GM12878 (cell line): ENCODE results near the gene LRIT2. TPM values are rescaled to one million over a fixed set of nuclear protein-coding genes. Genes with fewer than 3 reads are reported as not detected.

Experiments
- ATAC-seq: fragments of 200-7000 bp; cut with Tn5 transposase; 3 replicates; pipeline ENCODE4 v1.9.1; 2020; ENCODE audit warnings: mild to moderate bottlenecking, moderate library complexity
- BruUV-seq: library from RNA; stranded (reverse); fragments of 400-500 nt; replicated peaks from 2 replicates; lab custom pipeline; 2021; lab: Mats Ljungman, UMichigan
- CTCF ChIA-PET: fragments of 300-600 bp; sonication (Branson Sonifier 250); formaldehyde crosslinking; extraction: SDS; loops from one replicate; lab custom pipeline; 2021; ENCODE audit warnings: inconsistent platforms; lab: Yijun Ruan, JAX
- POLR2A ChIA-PET: fragments of 350-600 bp; formaldehyde crosslinking; extraction: SDS; loops from one replicate; lab custom pipeline; 2021; ENCODE audit warnings: inconsistent platforms; lab: Charles Lee
- RAD21 ChIA-PET: fragments of 300-600 bp; sonication (Branson Sonifier 250); formaldehyde crosslinking; loops from one replicate; lab custom pipeline; 2023; ENCODE audit warnings: antibody characterized with exemption; ENCODE audit not compliant: unreplicated experiment; lab: Charles Lee
- SMC1A ChIA-PET: fragments of 300-600 bp; sonication (Branson Sonifier 250); formaldehyde crosslinking; loops from one replicate; lab custom pipeline; 2023; ENCODE audit not compliant: unreplicated experiment, uncharacterized antibody; lab: Charles Lee
- DNase-seq: peaks from one replicate; pipeline ENCODE4 v3.0.0-alpha.2; 2011; ENCODE audit warnings: low read depth, low spot score
- FAIRE-seq: peaks from 3 replicates; lab custom pipeline; 2011; peaks lifted over from hg19 to GRCh38; lab: Jason Lieb, UNC
- H2AFZ ChIP-seq: 2 replicates; pipeline ENCODE4 v1.6.0; 2011; ENCODE audit warnings: low read depth, low read length, control low read depth; ENCODE audit not compliant: control insufficient read depth
- H3K27ac ChIP-seq: 2 replicates; pipeline ENCODE4 v1.5.1; 2011; ENCODE audit warnings: control low read depth; ENCODE audit not compliant: control insufficient read depth, insufficient read depth
- H3K27me3 ChIP-seq, 2 experiments: replicated peaks in 1 of 2; 2 replicates each; pipeline versions ENCODE4 v1.6.0 to v1.6.1; 2011; ENCODE audit warnings: low read length in 1 of 2; ENCODE audit not compliant: control insufficient read depth in 2 of 2, insufficient read depth in 2 of 2
- H3K36me3 ChIP-seq, 2 experiments: 2 replicates each; pipeline ENCODE4 v1.5.1; 2011; ENCODE audit warnings: low read length in 1 of 2; ENCODE audit not compliant: control insufficient read depth in 2 of 2, insufficient read depth in 2 of 2
- H3K4me1 ChIP-seq: 2 replicates; pipeline ENCODE4 v1.6.1; 2011; ENCODE audit warnings: mild to moderate bottlenecking, low read length, moderate library complexity, mixed read lengths; ENCODE audit not compliant: control insufficient read depth, insufficient read depth
- H3K4me2 ChIP-seq: 2 replicates; pipeline ENCODE4 v1.6.0; 2011; ENCODE audit warnings: control low read depth; ENCODE audit not compliant: control insufficient read depth, insufficient read depth
- H3K4me3 ChIP-seq: fragments of 200-600 bp; sonication (generic); 2 replicates; pipeline ENCODE4 v1.5.1; 2016
- H3K79me2 ChIP-seq: 2 replicates; pipeline ENCODE4 v1.6.0; 2011; ENCODE audit warnings: low read length; ENCODE audit not compliant: control insufficient read depth, insufficient read depth
- H3K9ac ChIP-seq: 2 replicates; pipeline ENCODE4 v1.8.0; 2011; ENCODE audit warnings: low read length, control low read depth, mixed read lengths; ENCODE audit not compliant: control insufficient read depth, insufficient read depth
- H3K9me3 ChIP-seq: replicated peaks from 3 replicates; pipeline ENCODE4 v1.5.1; 2011; ENCODE audit warnings: mild to moderate bottlenecking, low read length; ENCODE audit not compliant: control insufficient read depth, insufficient read depth
- H4K20me1 ChIP-seq: 2 replicates; pipeline ENCODE4 v1.6.0; 2011; ENCODE audit not compliant: control insufficient read depth, insufficient read depth
- EGR1 ChIP-seq, 2 experiments: IDR thresholded peaks; 1 replicate in 1 of 2; 2 replicates in 1 of 2; pipeline ENCODE4 v1.6.1; 2011 to 2012; ENCODE audit warnings: low read depth in 2 of 2, low read length in 2 of 2, borderline replicate concordance in 1 of 2, mild to moderate bottlenecking in 1 of 2, moderate library complexity in 1 of 2
- HDAC2 ChIP-seq: fragments of 200-600 bp; sonication (generic); IDR thresholded peaks from 2 replicates; pipeline ENCODE4 v1.6.1; 2017
- MXI1 ChIP-seq: fragments of 150-350 bp; IDR thresholded peaks from 2 replicates; pipeline ENCODE4 v1.6.1; 2011; ENCODE audit warnings: low read depth, mild to moderate bottlenecking, inconsistent platforms, low read length, improper control_type of control experiment
- RAD21 ChIP-seq: IDR thresholded peaks from 2 replicates; pipeline ENCODE4 v1.6.1; 2011; ENCODE audit warnings: mild to moderate bottlenecking, low read depth, low read length, moderate library complexity; ENCODE audit not compliant: insufficient read depth
- SMC3 ChIP-seq: IDR thresholded peaks from 2 replicates; pipeline ENCODE4 v1.6.1; 2011; ENCODE audit warnings: low read length, improper control_type of control experiment, borderline replicate concordance
- ZBED1 ChIP-seq: IDR thresholded peaks from 2 replicates; pipeline ENCODE4 v1.6.1; 2016; ENCODE audit warnings: borderline replicate concordance
- WGBS: methylation state at CpG from one replicate; pipeline ENCODE4 v1.1.6; 2016; ENCODE audit warnings: low lambda C conversion rate; ENCODE audit not compliant: insufficient replicate concordance, insufficient coverage; ENCODE audit errors: missing lambda C conversion rate; 5-methylcytosine and 5-hydroxymethylcytosine counted together
- in situ Hi-C: fragments of 300-500 bp; cut with MboI; formaldehyde crosslinking; loops from 9 replicates; pipeline ENCODE4 v1.14.3; 2018; ENCODE audit warnings: mixed read lengths
- intact Hi-C: fragments of 100-400 bp; cut with micrococcal nuclease; formaldehyde crosslinking; loops from one replicate; pipeline ENCODE4 v1.14.2; 2022; ENCODE audit not compliant: unreplicated experiment
- polyA plus RNA-seq, 11 experiments: library from polyadenylated mRNA; depleted of rRNA in 4 of 11; unstranded in 6 of 11; stranded (reverse) in 5 of 11; fragments of >200 nt; fragmentation: Nextera tagmentation in 4 of 11; fragmentation: Illumina TruSeq in 1 of 11; extraction: Ambion mirVana in 4 of 11; extraction: Trizol in 1 of 11; gene quantifications; 1 replicate in 1 of 11; 2 replicates in 10 of 11; pipeline versions ENCODE4 v1.2.1 to v1.2.3, GENCODE V29; 2011 to 2016; ENCODE audit warnings: inconsistent platforms in 2 of 11, missing spikeins in 2 of 11, low read depth in 1 of 11
- total RNA-seq, 4 experiments: library from RNA; depleted of rRNA in 3 of 4; stranded (reverse); fragments of >200 nt in 3 of 4; fragmentation: Illumina TruSeq in 1 of 4; extraction: Trizol in 1 of 4; gene quantifications; 2 replicates each; pipeline versions ENCODE4 v1.2.1 to v1.2.3, GENCODE V29; 2013 to 2021
- TF ChIP-seq, protein P1 (sequence below), 3 experiments: IDR thresholded peaks in 2 of 3; conservative IDR thresholded peaks in 1 of 3; 2 replicates each; pipeline ENCODE4 v1.5.1; 2011; ENCODE audit warnings: low read depth in 3 of 3, low read length in 3 of 3, mild to moderate bottlenecking in 3 of 3, control low read depth in 2 of 3, moderate library complexity in 2 of 3, inconsistent platforms in 1 of 3, mixed read lengths in 1 of 3; ENCODE audit not compliant: control insufficient read depth in 2 of 3, insufficient read depth in 1 of 3; ENCODE audit errors: extremely low read depth in 1 of 3

LRIT2 gene
- total and polyA plus RNA-seq, 10 of the 15 experiments (the other 5 are each of a cell fraction or from before 2014, with no cell fraction given), result not detected

- WGBS, result 48% methylated on average over 4 of the region's 4 CpGs
- ChIA-PET RAD21 (interaction anchor here (0.8 to 3.6 kb wide), 8 partner anchors 9 to 56 kb away, joined by 3 to 74 read pairs (median 7); no protein-coding TSS in a partner anchor), SMC1A (interaction anchor here (1.2 to 15.0 kb wide), 8 partner anchors 13 to 63 kb away, joined by 3 to 155 read pairs (median 7); partner anchors contain the start of gene GPR15LG), CTCF (interaction anchor here (1.0 to 28.3 kb wide), 11 partner anchors 11 to 159 kb away, joined by 3 to 788 read pairs (median 6); partner anchors contain the start of gene GHITM), POLR2A (interaction anchor here (1.1 kb wide), 1 partner anchor 56 kb away, joined by 3 read pairs; no protein-coding TSS in a partner anchor)
- peak; percentile 89 for ATAC-seq
- in situ Hi-C loops, result loop anchor here (10.0 kb wide), 1 partner anchor 59 kb away; no protein-coding TSS in a partner anchor
- intact Hi-C loops, result loop anchor here (2.0 kb wide), 1 partner anchor 43 kb away; no protein-coding TSS in a partner anchor
- H3K27me3 ChIP-seq, result peaks cover 0 to 7% of the 10 kb centered on the region in 2 experiments
- BruUV-seq, result no TSS peak
- no peak overlapping the region for H3K4me3 ChIP-seq
- no peak for DNase-seq
- H3K9me3 ChIP-seq, result no peaks in the 10 kb centered on the region
- H3K9ac ChIP-seq, result no peak overlapping the region
- no peak for FAIRE-seq
- no peaks in the 10 kb centered on the region for H3K79me2 ChIP-seq
- no peak overlapping the region for H3K27ac ChIP-seq
- no peaks in the 10 kb centered on the region for H3K4me1 ChIP-seq
- H3K4me2 ChIP-seq, result no peak overlapping the region
- H3K36me3 ChIP-seq, result no peaks in the 10 kb centered on the region
- TF ChIP-seq RAD21 (peak; percentile 63), MXI1 (no peak), EGR1 (IDR thresholded peaks at IDR 0.05; ENCODE audit: borderline replicate concordance in 1 of 2, low read depth in 2 of 2, low read length in 2 of 2) (no peak), ZBED1 (no peak), HDAC2 (no peak), SMC3 (peak; percentile 31; the same call in 1 of the 2 replicates)
- TF ChIP-seq, protein P1, sequence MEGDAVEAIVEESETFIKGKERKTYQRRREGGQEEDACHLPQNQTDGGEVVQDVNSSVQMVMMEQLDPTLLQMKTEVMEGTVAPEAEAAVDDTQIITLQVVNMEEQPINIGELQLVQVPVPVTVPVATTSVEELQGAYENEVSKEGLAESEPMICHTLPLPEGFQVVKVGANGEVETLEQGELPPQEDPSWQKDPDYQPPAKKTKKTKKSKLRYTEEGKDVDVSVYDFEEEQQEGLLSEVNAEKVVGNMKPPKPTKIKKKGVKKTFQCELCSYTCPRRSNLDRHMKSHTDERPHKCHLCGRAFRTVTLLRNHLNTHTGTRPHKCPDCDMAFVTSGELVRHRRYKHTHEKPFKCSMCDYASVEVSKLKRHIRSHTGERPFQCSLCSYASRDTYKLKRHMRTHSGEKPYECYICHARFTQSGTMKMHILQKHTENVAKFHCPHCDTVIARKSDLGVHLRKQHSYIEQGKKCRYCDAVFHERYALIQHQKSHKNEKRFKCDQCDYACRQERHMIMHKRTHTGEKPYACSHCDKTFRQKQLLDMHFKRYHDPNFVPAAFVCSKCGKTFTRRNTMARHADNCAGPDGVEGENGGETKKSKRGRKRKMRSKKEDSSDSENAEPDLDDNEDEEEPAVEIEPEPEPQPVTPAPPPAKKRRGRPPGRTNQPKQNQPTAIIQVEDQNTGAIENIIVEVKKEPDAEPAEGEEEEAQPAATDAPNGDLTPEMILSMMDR (IDR thresholded peaks at IDR 0.05 in 2 of 3, conservative IDR thresholded peaks at IDR 0.05 in 1 of 3; ENCODE audit: control insufficient read depth in 2 of 3, extremely low read depth in 1 of 3, insufficient read depth in 1 of 3, low read depth in 3 of 3, low read length in 3 of 3), result peak; percentile 58 to 81 (median 67)
- no peaks in the 10 kb centered on the region for H4K20me1 ChIP-seq
- H2AFZ ChIP-seq, result no peak overlapping the region
Observed at GRCh38 chr10:84204122-84204521, 21.2 kb downstream of the LRIT2 start.
